H9 (cell line): ENCODE measurements around the gene HLA-G. TPM values are rescaled to one million over a fixed set of nuclear protein-coding genes. Genes with fewer than 3 reads are reported as not detected.

Experiments
- DNase-seq: peaks from one replicate; pipeline ENCODE4 v3.0.0-alpha.2; 2017
- H2AFZ ChIP-seq: one replicate; pipeline ENCODE4 v1.6.1; 2013; ENCODE audit warnings: mild to moderate bottlenecking, low read length, control low read depth, moderate library complexity
- H2AK5ac ChIP-seq: 2 replicates; pipeline ENCODE4 v1.6.1; 2013; ENCODE audit warnings: low read length, control low read depth, mixed read lengths; ENCODE audit not compliant: insufficient read length
- H2BK120ac ChIP-seq: one replicate; pipeline ENCODE4 v1.6.1; 2013; ENCODE audit warnings: low read depth, mild to moderate bottlenecking, low read length, control low read depth, inconsistent platforms; ENCODE audit not compliant: poor library complexity, severe bottlenecking
- H2BK12ac ChIP-seq: 2 replicates; pipeline ENCODE4 v1.6.1; 2013; ENCODE audit warnings: low read length, control low read depth, mixed read lengths, low read depth; ENCODE audit not compliant: insufficient read length
- H2BK15ac ChIP-seq: 2 replicates; pipeline ENCODE4 v1.6.1; 2013; ENCODE audit warnings: low read depth, low read length, control low read depth
- H2BK20ac ChIP-seq: one replicate; pipeline ENCODE4 v1.6.1; 2013; ENCODE audit warnings: low read depth, mild to moderate bottlenecking, low read length, control low read depth, inconsistent platforms; ENCODE audit not compliant: poor library complexity, severe bottlenecking
- H2BK5ac ChIP-seq: 2 replicates; pipeline ENCODE4 v1.6.1; 2013; ENCODE audit warnings: low read length, control low read depth, mixed read lengths; ENCODE audit not compliant: insufficient read length
- H3K14ac ChIP-seq: 2 replicates; pipeline ENCODE4 v1.6.1; 2013; ENCODE audit warnings: low read length, control low read depth; ENCODE audit not compliant: insufficient read depth
- H3K18ac ChIP-seq: 2 replicates; pipeline ENCODE4 v1.6.1; 2013; ENCODE audit warnings: low read depth, mild to moderate bottlenecking, mixed read lengths, low read length, control low read depth; ENCODE audit not compliant: insufficient read length
- H3K23ac ChIP-seq: 2 replicates; pipeline ENCODE4 v1.6.1; 2013; ENCODE audit warnings: low read length, control low read depth, mixed read lengths, low read depth; ENCODE audit not compliant: insufficient read length
- H3K23me2 ChIP-seq: 2 replicates; pipeline ENCODE4 v1.6.1; 2013; ENCODE audit warnings: low read depth, mild to moderate bottlenecking, mixed read lengths, low read length, control low read depth; ENCODE audit not compliant: insufficient read length, poor library complexity, severe bottlenecking
- H3K27ac ChIP-seq: 2 replicates; pipeline ENCODE4 v1.5.1; 2013; ENCODE audit warnings: low read length, control low read depth, mixed read lengths, low read depth; ENCODE audit not compliant: insufficient read length
- H3K27me3 ChIP-seq: 2 replicates; pipeline ENCODE4 v1.6.1; 2013; ENCODE audit warnings: low read length, control low read depth, inconsistent platforms; ENCODE audit not compliant: insufficient read depth
- H3K4ac ChIP-seq: 2 replicates; pipeline ENCODE4 v1.6.1; 2013; ENCODE audit warnings: low read depth, mild to moderate bottlenecking, control low read depth, inconsistent platforms, low read length, moderate library complexity
- H3K4me1 ChIP-seq: 2 replicates; pipeline ENCODE4 v1.6.1; 2013; ENCODE audit warnings: low read length, control low read depth, inconsistent platforms; ENCODE audit not compliant: insufficient read depth
- H3K4me2 ChIP-seq: 2 replicates; pipeline ENCODE4 v1.6.1; 2013; ENCODE audit warnings: low read length, control low read depth, mixed read lengths; ENCODE audit not compliant: insufficient read length, insufficient read depth
- H3K56ac ChIP-seq: 2 replicates; pipeline ENCODE4 v1.6.1; 2013; ENCODE audit warnings: low read depth, mild to moderate bottlenecking, mixed read lengths, low read length, control low read depth; ENCODE audit not compliant: insufficient read length
- H3K79me1 ChIP-seq: 2 replicates; pipeline ENCODE4 v1.6.1; 2013; ENCODE audit warnings: low read depth, mild to moderate bottlenecking, moderate library complexity, low read length, control low read depth, inconsistent platforms; ENCODE audit not compliant: insufficient read depth, poor library complexity, severe bottlenecking
- H3K79me2 ChIP-seq: 2 replicates; pipeline ENCODE4 v1.6.1; 2013; ENCODE audit warnings: low read length, control low read depth, inconsistent platforms; ENCODE audit not compliant: insufficient read depth
- H3K9ac ChIP-seq: 2 replicates; pipeline ENCODE4 v1.6.1; 2013; ENCODE audit warnings: low read length, control low read depth, mixed read lengths; ENCODE audit not compliant: insufficient read length; ENCODE audit errors: extremely low read depth
- H3K9me3 ChIP-seq: one replicate; pipeline ENCODE4 v1.6.1; 2013; ENCODE audit warnings: low read depth, low read length, inconsistent platforms; ENCODE audit not compliant: control insufficient read depth
- H3T11ph ChIP-seq: one replicate; pipeline ENCODE4 v1.6.1; 2013; ENCODE audit warnings: mild to moderate bottlenecking, low read length, control low read depth, inconsistent platforms
- H4K20me1 ChIP-seq: one replicate; pipeline ENCODE4 v1.6.1; 2013; ENCODE audit not compliant: control insufficient read depth, insufficient read length, insufficient read depth
- H4K5ac ChIP-seq: 2 replicates; pipeline ENCODE4 v1.6.1; 2013; ENCODE audit warnings: low read depth, mild to moderate bottlenecking, mixed read lengths, low read length, control low read depth; ENCODE audit not compliant: insufficient read length
- H4K8ac ChIP-seq: replicated peaks from 2 replicates; pipeline ENCODE4 v1.6.1; 2013; ENCODE audit warnings: low read length, control low read depth, mixed read lengths, low read depth; ENCODE audit not compliant: insufficient read length
- H4K91ac ChIP-seq: 2 replicates; pipeline ENCODE4 v1.6.1; 2013; ENCODE audit warnings: low read depth, mild to moderate bottlenecking, moderate library complexity, mixed read lengths, low read length, control low read depth; ENCODE audit not compliant: insufficient read length
- H3K27ac Mint-ChIP-seq, 3 experiments: 2 replicates in 2 of 3; 3 replicates in 1 of 3; pipeline ENCODE4 v1.8.0; 2020 to 2021; ENCODE audit warnings: mixed read lengths in 3 of 3, mild to moderate bottlenecking in 1 of 3, moderate library complexity in 1 of 3
- H3K27me3 Mint-ChIP-seq: 2 replicates; pipeline ENCODE4 v1.8.0; 2021; ENCODE audit warnings: low read depth, mild to moderate bottlenecking, moderate library complexity, mixed read lengths
- H3K36me3 Mint-ChIP-seq, 3 experiments: 2 replicates in 2 of 3; 3 replicates in 1 of 3; pipeline ENCODE4 v1.8.0; 2020 to 2021; ENCODE audit warnings: low read depth in 3 of 3, mixed read lengths in 3 of 3; ENCODE audit not compliant: insufficient read depth in 1 of 3
- H3K4me1 Mint-ChIP-seq, 2 experiments: 2 replicates each; pipeline ENCODE4 v1.8.0; 2020; ENCODE audit warnings: mixed read lengths in 2 of 2
- H3K4me3 Mint-ChIP-seq, 2 experiments: 2 replicates in 1 of 2; 3 replicates in 1 of 2; pipeline ENCODE4 v1.8.0; 2020 to 2021; ENCODE audit warnings: mild to moderate bottlenecking in 2 of 2, mixed read lengths in 2 of 2, moderate library complexity in 1 of 2
- H3K9me3 Mint-ChIP-seq, 2 experiments: 2 replicates in 1 of 2; 3 replicates in 1 of 2; pipeline ENCODE4 v1.8.0; 2020; ENCODE audit warnings: mild to moderate bottlenecking in 2 of 2, mixed read lengths in 2 of 2, moderate library complexity in 1 of 2
- WGBS: extraction: QIAGEN DNeasy Blood & Tissue Kit; methylation state at CpG from one replicate; pipeline ENCODE4 v1.1.7; 2013; ENCODE audit warnings: missing lambda C conversion rate, low lambda C conversion rate, mixed read lengths; ENCODE audit not compliant: insufficient read length; ENCODE audit errors: extremely low coverage; 5-methylcytosine and 5-hydroxymethylcytosine counted together
- total RNA-seq: library from RNA; stranded (reverse); gene quantifications from 2 replicates; pipeline ENCODE4 v1.2.1, GENCODE V29; 2021
- TF ChIP-seq, protein P1 (sequence below): fragments of 200-600 bp; sonication (generic); conservative IDR thresholded peaks from 3 replicates; pipeline ENCODE4 v1.8.0; 2021; ENCODE audit warnings: antibody characterized with exemption, mild to moderate bottlenecking

The HLA-G gene
- total RNA-seq, 1 experiment from 2014 or later = 2.7 TPM

GRCh38 chr6:29826271-29826670 lies 1.4 kb upstream of the HLA-G start:
- H3K9ac ChIP-seq = no peak overlapping the region
- no peak overlapping the region for H3T11ph ChIP-seq
- no peak for DNase-seq
- H3K4ac ChIP-seq = no peak overlapping the region
- no peak overlapping the region for H3K27ac Mint-ChIP-seq
- no peak overlapping the region for H2BK15ac ChIP-seq
- no peak overlapping the region for H3K18ac ChIP-seq
- WGBS = no CpG with 5 or more reads among the region's 1 CpG
- no peak overlapping the region for H2BK120ac ChIP-seq
- H3K79me1 ChIP-seq = no peaks in the 10 kb centered on the region
- H3K9me3 ChIP-seq = no peaks in the 10 kb centered on the region
- peaks cover 2 to 13% of the 10 kb centered on the region in 2 experiments; a peak in 3 of 4 replicates for H3K4me1 Mint-ChIP-seq
- H3K27me3 Mint-ChIP-seq = peaks cover 71% of the 10 kb centered on the region
- H3K27me3 ChIP-seq = peaks cover 12% of the 10 kb centered on the region; the same call in 1 of the 2 replicates
- H3K56ac ChIP-seq = no peak overlapping the region
- H2AFZ ChIP-seq = no peak overlapping the region
- H3K79me2 ChIP-seq = no peaks in the 10 kb centered on the region
- no peak overlapping the region for H4K91ac ChIP-seq
- H3K4me3 Mint-ChIP-seq = no peak overlapping the region
- no peak overlapping the region for H3K14ac ChIP-seq
- H3K23ac ChIP-seq = no peak overlapping the region
- peaks cover 11% of the 10 kb centered on the region for H3K23me2 ChIP-seq
- TF ChIP-seq, protein P1, sequence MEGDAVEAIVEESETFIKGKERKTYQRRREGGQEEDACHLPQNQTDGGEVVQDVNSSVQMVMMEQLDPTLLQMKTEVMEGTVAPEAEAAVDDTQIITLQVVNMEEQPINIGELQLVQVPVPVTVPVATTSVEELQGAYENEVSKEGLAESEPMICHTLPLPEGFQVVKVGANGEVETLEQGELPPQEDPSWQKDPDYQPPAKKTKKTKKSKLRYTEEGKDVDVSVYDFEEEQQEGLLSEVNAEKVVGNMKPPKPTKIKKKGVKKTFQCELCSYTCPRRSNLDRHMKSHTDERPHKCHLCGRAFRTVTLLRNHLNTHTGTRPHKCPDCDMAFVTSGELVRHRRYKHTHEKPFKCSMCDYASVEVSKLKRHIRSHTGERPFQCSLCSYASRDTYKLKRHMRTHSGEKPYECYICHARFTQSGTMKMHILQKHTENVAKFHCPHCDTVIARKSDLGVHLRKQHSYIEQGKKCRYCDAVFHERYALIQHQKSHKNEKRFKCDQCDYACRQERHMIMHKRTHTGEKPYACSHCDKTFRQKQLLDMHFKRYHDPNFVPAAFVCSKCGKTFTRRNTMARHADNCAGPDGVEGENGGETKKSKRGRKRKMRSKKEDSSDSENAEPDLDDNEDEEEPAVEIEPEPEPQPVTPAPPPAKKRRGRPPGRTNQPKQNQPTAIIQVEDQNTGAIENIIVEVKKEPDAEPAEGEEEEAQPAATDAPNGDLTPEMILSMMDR = no peak
- no peak overlapping the region for H2AK5ac ChIP-seq
- no peak overlapping the region for H3K4me2 ChIP-seq
- H2BK5ac ChIP-seq = no peak overlapping the region
- H4K5ac ChIP-seq = no peak overlapping the region
- H3K27ac ChIP-seq = no peak overlapping the region
- no peaks in the 10 kb centered on the region for H4K20me1 ChIP-seq
- H4K8ac ChIP-seq = no peak overlapping the region
- H2BK12ac ChIP-seq = no peak overlapping the region
- H3K36me3 Mint-ChIP-seq = peaks cover 0 to 2% (median 0%) of the 10 kb centered on the region in 3 experiments; a peak in 2 of 7 replicates
- H3K4me1 ChIP-seq = no peaks in the 10 kb centered on the region
- no peaks in the 10 kb centered on the region; a peak in 1 of 5 replicates for H3K9me3 Mint-ChIP-seq
- no peak overlapping the region for H2BK20ac ChIP-seq
